GM19324 (cell line): ENCODE measurements around the gene KRTAP4-9.
"Not testable (repeated sequence)": the region's sequence is repeated elsewhere in the genome, so short reads cannot be mapped to it uniquely, and the experiment has no call there.

ENCODE experiments used
- ATAC-seq: cut with Tn5 transposase; IDR thresholded peaks from one replicate; pipeline ENCODE4 v1.9.1; 2021; ENCODE audit warnings: mild to moderate bottlenecking, moderate library complexity; ENCODE audit not compliant: unreplicated experiment, low FRiP score

KRTAP4-9 gene

DNA sequence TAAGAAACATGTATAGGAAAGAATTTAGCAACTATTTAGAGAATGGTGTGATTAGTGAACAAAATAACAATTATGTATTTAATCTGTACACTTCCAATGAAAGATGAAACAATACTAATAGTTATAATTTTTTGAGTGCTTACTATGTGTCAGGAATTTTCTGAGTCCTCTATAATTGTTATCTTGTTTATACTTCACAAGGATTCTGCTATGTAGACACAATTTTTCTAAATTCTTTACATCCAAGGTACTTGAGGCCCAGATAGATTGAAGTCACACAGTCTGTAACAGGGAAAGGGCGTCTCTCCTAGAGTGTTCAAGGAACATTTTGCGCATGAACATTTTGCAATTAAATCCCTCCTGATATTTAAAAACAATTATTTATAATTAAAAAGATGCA is 19.9 kb downstream of the KRTAP4-9 start:
- ATAC-seq, result no peak

DNA sequence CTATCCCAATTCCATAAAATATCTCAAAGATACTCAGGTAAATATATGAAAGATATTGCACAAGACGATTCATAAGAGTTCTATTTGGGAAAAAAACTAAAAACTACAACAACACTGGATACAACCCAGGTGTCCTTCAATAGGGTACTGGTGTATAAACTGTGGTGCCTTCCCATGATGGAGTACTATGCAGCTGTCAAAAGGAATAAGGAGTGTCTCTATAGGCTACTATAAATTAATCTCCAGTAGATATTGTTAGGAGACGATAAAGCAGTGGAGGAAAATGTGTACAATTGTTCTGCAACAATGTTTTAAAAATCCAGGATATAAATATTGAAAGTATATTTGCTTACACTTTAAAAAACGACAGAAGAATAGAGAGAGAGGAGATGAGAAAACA is 21.2 kb downstream of the KRTAP4-9 start:
- ATAC-seq, result no peak

DNA sequence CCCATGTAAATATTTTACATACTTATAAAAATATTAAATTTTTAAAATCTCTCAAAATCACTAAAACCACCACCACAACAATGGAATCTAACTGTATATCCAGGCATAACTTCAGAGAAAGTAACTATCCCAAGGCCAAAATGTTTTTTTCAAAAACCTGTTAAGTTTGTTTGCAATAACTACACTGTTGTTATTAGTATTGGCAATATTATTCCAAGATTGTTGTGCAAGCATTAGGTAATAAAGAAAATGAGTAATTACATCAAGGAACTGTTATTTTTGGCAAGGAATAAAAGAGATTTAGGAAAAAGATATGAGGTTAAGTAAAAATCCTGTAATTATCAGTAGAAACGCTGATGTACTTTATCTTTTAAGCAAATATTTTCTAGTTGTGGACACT is 22.2 kb downstream of the KRTAP4-9 start:
- ATAC-seq, result no peak

DNA sequence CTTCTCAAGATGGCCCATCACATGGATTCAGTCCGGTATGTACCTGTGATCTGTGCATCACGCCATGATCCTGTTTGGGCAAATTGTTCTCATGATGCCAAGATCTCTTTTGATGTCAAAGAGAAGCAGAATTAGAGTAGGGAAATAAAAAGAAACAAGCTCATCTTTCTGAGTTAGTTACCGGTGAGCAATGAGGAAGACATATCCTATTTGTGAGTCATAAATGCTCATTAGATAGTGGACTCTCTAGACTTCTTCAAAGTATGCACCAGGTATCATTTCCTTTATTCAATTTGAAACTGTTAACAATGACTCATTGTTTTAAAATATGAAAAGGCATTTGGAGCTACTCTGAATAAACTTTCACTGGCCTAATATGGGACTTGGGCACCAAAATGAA is 26.8 kb downstream of the KRTAP4-9 start:
- no peak for ATAC-seq

DNA sequence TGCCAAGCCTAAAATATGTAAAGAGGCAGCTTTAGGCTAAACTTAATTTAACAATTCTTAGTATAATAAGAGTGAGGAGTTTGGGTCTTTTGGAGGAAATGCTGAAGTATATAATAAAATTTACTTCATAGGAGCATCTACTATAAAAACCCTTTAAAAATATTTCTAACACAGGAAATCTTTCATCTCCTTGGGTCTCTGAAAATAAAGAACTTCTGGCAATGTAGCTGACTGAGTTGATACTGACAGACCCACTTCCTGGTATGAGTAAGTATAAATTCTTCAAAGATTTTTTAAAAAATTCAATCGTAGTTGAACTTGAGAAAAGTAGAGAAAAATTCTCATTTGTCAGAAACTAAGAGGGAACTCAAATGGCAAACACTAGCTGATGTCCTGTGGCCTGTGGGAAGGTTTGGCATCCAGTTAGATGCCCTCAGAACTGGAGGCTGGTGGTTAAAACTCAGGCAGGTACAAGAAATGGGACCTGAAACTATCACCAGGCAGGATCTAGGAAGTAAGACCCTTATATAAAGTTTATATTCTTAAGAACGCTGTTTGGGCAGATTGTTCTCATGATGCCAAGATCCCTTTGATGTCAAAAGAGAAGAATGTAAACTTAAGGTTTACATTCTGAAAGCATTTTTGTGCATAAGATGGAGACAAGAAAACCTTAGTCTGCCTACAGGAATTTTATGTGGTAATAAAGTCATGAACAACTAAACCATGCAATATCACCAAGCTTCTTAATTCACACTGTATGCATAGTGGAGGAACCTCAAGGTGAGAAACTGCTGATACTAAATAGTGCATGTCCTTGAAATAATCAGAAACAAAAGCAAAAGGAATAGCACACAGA is 28.9 kb downstream of the KRTAP4-9 start:
- ATAC-seq, result no peak

DNA sequence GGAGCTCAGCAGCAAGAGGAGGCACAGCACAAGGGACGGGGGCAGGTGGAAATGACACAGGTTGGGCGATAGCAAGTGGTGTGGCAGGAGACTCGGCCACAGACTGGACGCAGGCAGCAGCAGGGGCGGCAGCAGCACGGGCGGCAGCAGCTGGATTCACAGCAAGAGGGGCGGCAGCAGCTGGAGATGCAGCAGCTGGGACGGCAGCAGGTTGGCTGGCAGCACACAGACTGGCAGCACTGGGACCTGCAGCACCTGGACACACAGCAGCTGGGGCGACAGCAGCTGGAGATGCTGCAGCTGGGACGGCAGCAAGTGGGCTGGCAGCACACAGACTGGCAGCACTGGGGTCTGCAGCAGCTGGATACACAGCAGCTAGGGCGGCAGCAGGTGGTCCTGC is 34.7 kb downstream of the KRTAP4-9 start:
- ATAC-seq, result not testable (repeated sequence)

DNA sequence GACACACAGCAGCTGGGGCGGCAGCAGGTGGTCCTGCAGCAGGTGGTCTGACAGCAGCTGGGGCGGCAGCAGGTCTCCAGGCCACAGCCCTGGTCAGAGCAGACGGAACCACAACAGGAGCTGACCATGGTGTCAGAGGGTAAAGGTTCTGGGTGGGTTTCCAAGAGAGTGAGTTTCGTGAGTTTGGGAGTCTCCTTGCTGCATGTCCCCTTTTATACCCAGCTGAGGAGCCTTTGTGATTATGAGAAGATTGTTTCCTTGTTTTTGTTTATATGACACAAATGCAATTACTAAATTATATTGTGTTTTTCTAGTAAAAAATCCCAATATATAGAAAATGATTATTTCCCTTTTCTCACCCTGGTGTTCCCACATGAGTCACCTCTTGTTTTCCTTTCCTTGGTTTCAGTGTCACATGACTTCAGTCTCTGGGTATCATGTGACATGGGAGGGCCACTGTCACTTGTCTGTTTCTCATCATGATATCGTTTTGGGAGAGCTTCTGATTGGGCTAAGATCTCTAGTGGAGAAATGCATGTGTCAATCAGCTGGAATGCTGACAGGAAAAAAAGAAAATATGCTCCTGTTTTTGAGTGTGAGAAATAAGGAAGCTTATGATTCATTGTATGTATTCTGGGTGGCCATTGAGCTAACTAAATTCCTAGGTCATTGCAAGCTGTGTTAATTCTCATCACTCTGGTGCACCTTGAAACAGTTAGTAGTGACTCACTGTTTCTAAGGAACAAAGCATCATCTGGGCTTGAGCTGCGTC is 35.4 kb downstream of the KRTAP4-9 start, which contains the start of gene KRTAP4-6:
Gene KRTAP4-6 (minus strand): TSS at position 185 of the 772 bp plus-strand sequence. CDS start 57 bp downstream, at position 128.
- ATAC-seq, result no peak

DNA sequence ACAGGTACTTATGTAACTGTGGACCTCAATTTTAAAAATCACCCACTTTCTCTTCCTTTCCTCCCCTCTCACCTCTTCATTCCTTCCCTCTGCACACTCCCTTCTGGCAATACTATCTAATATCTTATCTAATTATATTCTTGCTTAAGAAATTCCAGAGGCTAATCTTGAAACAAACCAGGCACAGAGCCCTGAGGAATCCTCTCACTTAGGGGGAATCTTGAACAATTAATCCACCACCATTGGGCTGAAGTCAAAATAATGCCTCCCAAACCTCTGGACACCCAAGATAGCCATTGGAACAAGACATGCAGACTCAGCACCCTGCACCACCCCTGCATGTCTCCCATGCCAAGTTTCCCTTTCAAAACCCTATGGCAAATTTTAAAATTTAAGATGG is 36.2 kb downstream of the KRTAP4-9 start:
- no peak for ATAC-seq

DNA sequence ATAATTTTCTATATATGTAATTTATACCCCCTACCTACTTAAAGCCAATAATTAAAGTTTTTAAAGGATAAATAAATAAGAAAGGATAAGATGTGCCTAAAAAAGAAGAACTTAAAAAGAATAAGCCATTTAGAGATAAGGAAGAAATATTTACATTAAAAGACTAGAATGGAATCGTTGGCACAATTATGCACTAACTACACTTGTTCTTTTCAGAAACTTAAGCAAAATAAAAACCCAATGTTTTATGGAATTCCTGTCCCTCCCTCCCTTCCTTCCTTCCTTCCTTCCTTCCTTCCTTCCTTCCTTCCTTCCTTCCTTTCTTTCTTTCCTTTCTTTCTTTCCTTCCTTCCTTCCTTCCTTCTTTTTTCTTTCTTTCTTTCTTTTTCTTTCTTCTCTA is 39.7 kb downstream of the KRTAP4-9 start:
- ATAC-seq, result no peak

DNA sequence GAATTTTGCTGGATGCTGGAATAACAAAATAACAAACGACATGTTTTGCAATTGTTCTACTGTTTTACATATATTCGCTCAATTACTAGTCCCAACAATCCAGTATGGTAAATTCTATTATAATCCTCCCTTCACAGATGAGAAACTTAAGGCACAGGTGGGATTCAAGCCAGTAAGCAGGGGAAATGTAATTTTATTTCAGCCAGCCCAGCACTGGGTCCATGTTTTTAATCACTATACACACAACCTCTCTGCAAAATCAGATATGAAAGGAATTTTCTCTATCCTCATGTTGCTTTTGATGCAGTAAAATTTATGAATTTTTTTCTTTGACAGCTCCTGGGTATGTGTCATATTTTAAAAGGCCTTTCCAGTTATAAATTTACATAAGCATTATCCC is 40.1 kb downstream of the KRTAP4-9 start:
- no peak for ATAC-seq

DNA sequence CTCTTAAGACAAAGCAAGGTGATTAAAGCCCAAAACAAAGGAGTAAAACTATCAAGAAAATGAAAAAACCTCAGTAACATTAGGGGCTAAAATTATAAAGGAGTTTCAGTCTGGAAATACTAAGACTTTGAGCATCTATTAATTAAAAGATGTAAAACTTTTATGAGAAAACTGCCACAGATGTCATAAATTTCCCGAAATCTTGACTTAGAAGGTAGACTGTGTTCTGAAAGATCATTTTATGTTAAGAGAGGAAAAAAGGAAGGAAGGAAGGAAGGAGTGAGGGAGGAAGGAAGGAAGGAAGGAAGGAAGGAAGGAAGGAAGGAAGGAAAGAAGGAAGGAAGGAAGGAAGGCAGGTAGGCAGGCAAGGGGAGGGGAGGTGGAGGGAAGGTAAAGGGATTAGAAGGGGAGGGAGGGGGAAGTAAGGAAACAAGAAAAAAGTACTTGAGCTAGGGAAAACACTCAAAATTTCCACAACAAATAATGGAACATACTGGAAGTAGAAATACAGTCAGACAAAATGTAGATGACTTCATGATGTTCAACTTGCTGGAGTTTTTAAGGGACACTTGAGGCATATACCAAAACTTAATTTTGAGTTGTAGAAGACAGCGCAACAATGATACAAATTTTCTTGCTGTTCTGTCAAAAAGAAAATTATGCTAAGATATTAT is 42.5 kb downstream of the KRTAP4-9 start:
- ATAC-seq, result no peak

DNA sequence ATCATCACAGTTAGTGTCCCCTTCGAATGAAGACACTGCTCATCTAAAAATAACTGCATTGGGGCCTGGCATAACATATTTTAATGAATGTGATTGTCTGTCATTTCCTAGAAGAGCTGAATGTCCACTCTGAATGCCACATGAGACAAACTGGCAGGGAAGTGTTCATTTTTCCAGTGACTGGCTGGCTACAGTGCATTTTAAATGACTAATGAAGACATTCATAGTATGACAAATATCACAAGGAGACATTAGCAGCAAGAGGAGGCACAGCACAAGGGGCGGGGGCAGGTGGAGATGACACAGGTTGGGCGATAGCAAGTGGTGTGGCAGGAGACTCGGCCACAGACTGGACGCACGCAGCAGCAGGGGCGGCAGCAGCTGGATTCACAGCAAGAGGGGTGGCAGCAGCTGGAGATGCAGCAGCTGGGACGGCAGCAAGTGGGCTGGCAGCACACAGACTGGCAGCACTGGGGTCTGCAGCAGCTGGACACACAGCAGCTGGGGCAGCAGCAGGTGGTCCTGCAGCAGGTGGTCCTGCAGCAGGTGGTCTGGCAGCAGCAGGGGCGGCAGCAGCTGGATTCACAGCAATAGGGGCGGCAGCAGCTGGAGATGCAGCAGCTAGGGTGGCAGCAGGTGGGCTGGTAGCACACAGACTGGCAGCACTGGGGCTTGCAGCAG is 43.9 kb downstream of the KRTAP4-9 start:
- not testable (repeated sequence) for ATAC-seq

DNA sequence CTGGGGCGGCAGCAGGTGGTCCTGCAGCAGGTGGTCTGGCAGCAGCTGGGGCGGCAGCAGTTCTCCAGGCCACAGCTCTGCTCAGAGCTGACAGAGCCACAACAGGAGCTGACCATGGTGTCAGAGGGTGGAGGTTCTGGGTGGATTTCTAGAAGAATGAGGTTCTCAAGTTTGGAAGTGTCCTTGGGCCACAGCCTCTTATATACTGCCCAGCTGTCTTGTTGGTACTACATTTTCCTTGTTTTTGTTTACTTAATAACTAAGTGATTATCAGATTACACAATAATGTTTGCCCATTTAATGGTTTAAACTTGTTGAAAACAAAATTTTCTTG is 44.4 kb downstream of the KRTAP4-9 start, which contains the start of gene KRTAP4-5:
Gene KRTAP4-5 (minus strand): TSS at position 174 of the 334 bp plus-strand sequence. CDS start 58 bp downstream, at position 116.
- no peak for ATAC-seq

DNA sequence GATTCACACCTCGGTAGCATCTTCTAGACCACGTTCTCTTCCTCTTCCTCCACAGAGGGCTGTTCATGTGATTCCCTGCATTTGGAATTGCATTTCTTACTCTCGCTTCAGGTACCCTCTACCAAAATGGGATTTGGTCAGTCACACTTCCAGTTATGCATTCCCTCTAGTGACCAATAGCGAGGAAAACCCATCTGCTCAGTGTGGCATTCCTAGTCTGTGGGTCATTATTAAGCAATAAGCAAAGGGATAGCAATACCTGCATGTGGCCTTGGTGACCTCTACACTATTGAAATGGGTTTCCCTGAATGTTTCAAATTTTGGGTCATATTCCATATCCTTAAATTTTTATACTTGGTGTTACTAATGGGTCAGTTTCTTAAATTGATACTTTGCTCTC is 44.8 kb downstream of the KRTAP4-9 start:
- no peak for ATAC-seq

DNA sequence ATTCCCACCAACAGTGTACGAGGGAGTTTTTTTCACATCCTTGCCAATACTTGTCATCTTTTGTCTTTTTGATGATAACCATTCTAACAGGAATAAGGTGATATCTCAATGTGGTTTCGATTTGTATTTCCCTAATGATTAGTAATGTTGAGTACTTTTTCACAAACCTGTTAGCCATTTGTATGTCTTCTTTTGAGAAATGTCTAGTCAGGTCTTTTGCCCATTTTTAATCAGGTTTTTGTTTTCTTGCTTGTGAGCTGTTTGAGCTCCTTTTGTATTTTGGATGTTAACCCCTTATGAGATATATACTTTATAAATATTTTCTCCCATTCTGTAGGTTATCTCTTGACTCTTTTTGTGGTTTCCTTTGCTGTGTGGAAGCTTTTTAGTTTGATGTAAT is 46.3 kb downstream of the KRTAP4-9 start:
- no peak for ATAC-seq

DNA sequence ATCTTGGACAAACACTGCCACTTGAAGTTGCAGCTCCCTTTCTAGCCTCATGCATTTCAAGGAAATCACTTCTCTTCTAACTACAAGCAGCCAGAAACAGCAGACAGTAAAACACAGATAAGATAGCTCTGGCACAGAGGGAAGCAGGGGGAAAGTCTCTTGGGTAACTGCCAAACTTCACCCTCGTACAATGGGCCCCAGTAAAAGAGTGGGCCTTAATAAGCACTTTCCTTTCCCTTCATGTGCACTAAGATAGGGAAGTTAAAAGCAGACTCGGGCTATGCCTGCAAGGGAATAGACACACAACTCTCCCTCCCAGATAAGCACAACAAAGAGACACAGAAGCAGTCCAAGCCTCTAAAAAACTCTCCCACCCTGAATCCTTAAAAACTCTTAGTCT is 48.7 kb downstream of the KRTAP4-9 start:
- no peak for ATAC-seq
